Stimulated activated CD4-positive, alpha-beta T cell treated with anti-CD3 and anti-CD28 coated beads, Interleukin-4, amount 100 ng/mL, for 4 hours (primary cell): ENCODE measurements around the gene SSC4D.
"Not testable (repeated sequence)": the region's sequence is repeated elsewhere in the genome, so short reads cannot be mapped to it uniquely, and the experiment has no call there.

ENCODE experiments used
- DNase-seq, 2 experiments: peaks; one replicate each; pipeline ENCODE4 v3.0.0-alpha.2; 2020

SSC4D gene

GRCh38 chr7:76417654-76418310 is 8.3 kb upstream of the SSC4D start:
- not testable (repeated sequence) for DNase-seq

- DNase-seq: no peak
Measured at GRCh38 chr7:76412249-76412648, 2.8 kb upstream of the SSC4D start.

- DNase-seq: no peak
Measured at GRCh38 chr7:76411626-76412025, 2.1 kb upstream of the SSC4D start.

GRCh38 chr7:76408121-76408560 is 1.4 kb downstream of the SSC4D start:
- DNase-seq: no peak

GRCh38 chr7:76407718-76408117 is 1.8 kb downstream of the SSC4D start:
- DNase-seq: no peak

- DNase-seq: no peak
Measured at GRCh38 chr7:76405738-76406137, 3.8 kb downstream of the SSC4D start.

- no peak for DNase-seq
Measured at GRCh38 chr7:76403780-76404494, 5.6 kb downstream of the SSC4D start.

- DNase-seq: not testable (repeated sequence)
Measured at GRCh38 chr7:76403097-76403496, 6.4 kb downstream of the SSC4D start.

- DNase-seq: no peak
Measured at GRCh38 chr7:76400248-76400647, 9.2 kb downstream of the SSC4D start.

GRCh38 chr7:76397409-76398183 is 11.9 kb downstream of the SSC4D start:
- DNase-seq: peak; percentile 81 to 91

- no peak for DNase-seq
Measured at GRCh38 chr7:76396864-76397263, 12.6 kb downstream of the SSC4D start.

GRCh38 chr7:76395965-76396726 is 13.4 kb downstream of the SSC4D start:
- DNase-seq: no peak

GRCh38 chr7:76395605-76395964 is 13.9 kb downstream of the SSC4D start:
- not testable (repeated sequence) for DNase-seq

- no peak for DNase-seq
Measured at GRCh38 chr7:76394957-76395356, 14.5 kb downstream of the SSC4D start.

- DNase-seq: peak; percentile 92
Measured at GRCh38 chr7:76393116-76394031, 16.1 kb downstream of the SSC4D start.

GRCh38 chr7:76392531-76393115 is 16.9 kb downstream of the SSC4D start:
- DNase-seq: no peak

- DNase-seq: no peak
Measured at GRCh38 chr7:76390092-76390491, 19.4 kb downstream of the SSC4D start.

GRCh38 chr7:76387789-76388188 is 21.7 kb downstream of the SSC4D start:
- not testable (repeated sequence) for DNase-seq

GRCh38 chr7:76386691-76387260 is 22.7 kb downstream of the SSC4D start:
- DNase-seq: no peak

- no peak for DNase-seq
Measured at GRCh38 chr7:76383089-76383944, 26.2 kb downstream of the SSC4D start.
